Measurements from ENCODE around the gene ACTR5. TPM values are rescaled to one million over a fixed set of nuclear protein-coding genes. Genes with fewer than 3 reads are reported as not detected.

Gene ACTR5
- polyA plus RNA-seq (ENCODE audit: insufficient read length in 3 of 3): 1 to 10 TPM; 9.4 to 9.8 (median 9.8) TPM

- peak; percentile 79 to 93 (median 85) for DNase-seq (ENCODE audit: low read depth in 3 of 3, low spot score in 2 of 3)
Observed at GRCh38 chr20:38748097-38748860, at the start of gene ACTR5. TSS of gene ACTR5 (plus strand) at chr20:38748460. CDS start at chr20:38748479, 19 bp downstream.

GRCh38 chr20:38698541-38698940 lies 49.7 kb upstream of the ACTR5 start:
- DNase-seq (ENCODE audit: low read depth in 3 of 3, low spot score in 2 of 3): no peak

- no peak for DNase-seq (ENCODE audit: low read depth in 3 of 3, low spot score in 2 of 3)
Observed at GRCh38 chr20:38700141-38700540, 48.1 kb upstream of the ACTR5 start.

- no peak for DNase-seq (ENCODE audit: low read depth in 3 of 3, low spot score in 2 of 3)
Observed at GRCh38 chr20:38700926-38701325, 47.3 kb upstream of the ACTR5 start.

- DNase-seq (ENCODE audit: low read depth in 3 of 3, low spot score in 2 of 3): no peak
Observed at GRCh38 chr20:38703526-38703925, 44.7 kb upstream of the ACTR5 start.

- DNase-seq (ENCODE audit: low read depth in 3 of 3, low spot score in 2 of 3): no peak
Observed at GRCh38 chr20:38704136-38704535, 44.1 kb upstream of the ACTR5 start.

- DNase-seq (ENCODE audit: low read depth in 3 of 3, low spot score in 2 of 3): no peak
Observed at GRCh38 chr20:38706509-38706908, 41.8 kb upstream of the ACTR5 start.

GRCh38 chr20:38714308-38714707 lies 34.0 kb upstream of the ACTR5 start:
- no peak for DNase-seq (ENCODE audit: low read depth in 3 of 3, low spot score in 2 of 3)

- no peak for DNase-seq (ENCODE audit: low read depth in 3 of 3, low spot score in 2 of 3)
Observed at GRCh38 chr20:38715646-38716045, 32.6 kb upstream of the ACTR5 start.

- no peak for DNase-seq (ENCODE audit: low read depth in 3 of 3, low spot score in 2 of 3)
Observed at GRCh38 chr20:38722683-38723016, 25.6 kb upstream of the ACTR5 start.

- DNase-seq (ENCODE audit: low read depth in 3 of 3, low spot score in 2 of 3): no peak
Observed at GRCh38 chr20:38723017-38723847, 25.0 kb upstream of the ACTR5 start.

- DNase-seq (ENCODE audit: low read depth in 3 of 3, low spot score in 2 of 3): no peak
Observed at GRCh38 chr20:38723848-38724625, 24.2 kb upstream of the ACTR5 start, which contains the start of gene SLC32A1. TSS of gene SLC32A1 (plus strand) at chr20:38724486. CDS start at chr20:38724725, 239 bp downstream.

- DNase-seq (ENCODE audit: low read depth in 3 of 3, low spot score in 2 of 3): no peak
Observed at GRCh38 chr20:38724626-38725147, 23.6 kb upstream of the ACTR5 start.

- no peak for DNase-seq (ENCODE audit: low read depth in 3 of 3, low spot score in 2 of 3)
Observed at GRCh38 chr20:38725148-38725901, 22.9 kb upstream of the ACTR5 start.

- DNase-seq (ENCODE audit: low read depth in 3 of 3, low spot score in 2 of 3): no peak
Observed at GRCh38 chr20:38725931-38726803, 22.1 kb upstream of the ACTR5 start.

- DNase-seq (ENCODE audit: low read depth in 3 of 3, low spot score in 2 of 3): no peak
Observed at GRCh38 chr20:38726804-38727606, 21.3 kb upstream of the ACTR5 start.

- no peak for DNase-seq (ENCODE audit: low read depth in 3 of 3, low spot score in 2 of 3)
Observed at GRCh38 chr20:38727607-38728190, 20.6 kb upstream of the ACTR5 start.

All from right renal cortex interstitium (tissue), 3 donors.